ENCODE results near the gene MCF2L. TPM values are rescaled to one million over a fixed set of nuclear protein-coding genes. Genes with fewer than 3 reads are reported as not detected.

Gene MCF2L
- total and polyA plus RNA-seq, 10 of the 15 experiments (the other 5 are each of a cell fraction or from before 2014, with no cell fraction given): 0.06 to 1.1 (median 0.21) TPM; not detected in 2

DNA sequence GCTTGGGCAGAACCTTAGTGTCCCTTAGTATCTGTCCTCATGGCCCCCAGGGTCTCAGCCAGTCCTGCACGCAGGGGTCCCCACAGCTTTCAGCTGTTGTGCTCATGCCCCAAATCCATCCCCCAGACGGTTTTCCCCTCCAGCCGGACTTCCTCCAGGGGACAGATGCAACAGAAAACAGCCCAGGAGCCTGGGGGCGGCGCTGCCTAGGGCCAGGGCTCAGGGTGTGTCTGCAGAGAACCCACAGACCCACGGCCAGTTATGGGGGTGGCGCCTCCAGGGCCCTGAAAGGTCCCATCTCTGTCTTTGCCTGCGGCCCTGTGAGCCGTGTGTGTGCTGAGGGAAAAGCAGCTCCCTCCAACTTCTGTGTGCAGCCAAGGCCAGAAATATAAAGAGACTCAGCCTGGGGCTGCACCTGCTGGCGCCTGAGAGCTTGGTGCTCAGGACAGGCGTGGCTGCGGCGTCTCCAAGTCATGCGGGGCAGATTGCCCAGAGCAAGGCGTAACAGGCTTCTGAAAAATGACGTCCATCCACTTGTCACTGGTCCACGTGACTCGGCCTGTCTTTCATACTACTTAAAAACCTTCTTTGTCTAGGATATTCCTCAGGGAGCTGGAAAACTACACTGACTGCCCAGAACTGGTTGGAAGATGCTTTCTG is 114.5 kb downstream of the MCF2L start:
- no peak for TF ChIP-seq NR2C1 (IDR thresholded peaks at IDR 0.05)
- no peak for TF ChIP-seq BCL3 (IDR thresholded peaks at IDR 0.05; ENCODE audit: borderline replicate concordance, insufficient read depth, low read depth, low read length, poor library complexity, severe bottlenecking)
- no peak for TF ChIP-seq CEBPB (IDR thresholded peaks at IDR 0.05; ENCODE audit: borderline replicate concordance in 1 of 2, low read depth in 2 of 2, low read length in 2 of 2)
- no peak for TF ChIP-seq GABPA (IDR thresholded peaks at IDR 0.05; ENCODE audit: low read depth)
- TF ChIP-seq SIN3A (IDR thresholded peaks at IDR 0.05; ENCODE audit: low read depth, low read length): no peak
- TF ChIP-seq CHD1 (IDR thresholded peaks at IDR 0.05; ENCODE audit: low read depth, low read length): no peak
- no peak for TF ChIP-seq NFXL1 (IDR thresholded peaks at IDR 0.05; ENCODE audit: borderline replicate concordance)
- WGBS (ENCODE audit: insufficient coverage, insufficient replicate concordance, low lambda C conversion rate, missing lambda C conversion rate): 36% methylated on average over 17 of the region's 18 CpGs
- no peak overlapping the region for H3K4me2 ChIP-seq (ENCODE audit: control insufficient read depth, insufficient read depth)
- no peaks in the 10 kb centered on the region for H3K27me3 ChIP-seq (replicated peaks in 1 of 2; ENCODE audit: control insufficient read depth in 2 of 2, insufficient read depth in 2 of 2, low read length in 1 of 2)
- H3K9ac ChIP-seq (ENCODE audit: control insufficient read depth, insufficient read depth, low read length): no peak overlapping the region
- BruUV-seq (replicated peaks): no TSS peak
- RAD21 ChIA-PET (ENCODE audit: unreplicated experiment): no interaction called here
- no peaks in the 10 kb centered on the region for H3K36me3 ChIP-seq (ENCODE audit: control insufficient read depth in 2 of 2, insufficient read depth in 2 of 2, low read length in 1 of 2)
- DNase-seq (ENCODE audit: low read depth, low spot score) (no peak), FAIRE-seq (no peak), ATAC-seq (no peak)
- H3K27ac ChIP-seq (ENCODE audit: control insufficient read depth, insufficient read depth): no peak overlapping the region
- in situ Hi-C loops (cut with MboI) (no loop called here), intact Hi-C loops (cut with micrococcal nuclease; ENCODE audit: unreplicated experiment) (no loop called here)
- H4K20me1 ChIP-seq (ENCODE audit: control insufficient read depth, insufficient read depth): no peaks in the 10 kb centered on the region
- H3K9me3 ChIP-seq (replicated peaks; ENCODE audit: control insufficient read depth, insufficient read depth, low read length): no peaks in the 10 kb centered on the region
- H3K79me2 ChIP-seq (ENCODE audit: control insufficient read depth, insufficient read depth, low read length): no peaks in the 10 kb centered on the region
- CTCF ChIA-PET: no interaction called here
- H3K4me3 ChIP-seq: no peak overlapping the region
- no peaks in the 10 kb centered on the region for H3K4me1 ChIP-seq (ENCODE audit: control insufficient read depth, insufficient read depth, low read length)
- POLR2A ChIA-PET: no interaction called here
- SMC1A ChIA-PET (ENCODE audit: uncharacterized antibody, unreplicated experiment): no interaction called here
- no peak overlapping the region for H2AFZ ChIP-seq (ENCODE audit: control insufficient read depth, low read depth, low read length)
